Psoas muscle (tissue), 8 donors: Measurements from ENCODE around the gene HOXA1. TPM values are rescaled to one million over a fixed set of nuclear protein-coding genes. Genes with fewer than 3 reads are reported as not detected.

Experiments used
- ATAC-seq, 4 donors: fragments of 200-7000 bp; cut with Tn5 transposase; one replicate each; pipeline ENCODE4 v1.9.1; 2020; ENCODE audit warnings: moderate library complexity in 3 of 4, mild to moderate bottlenecking in 2 of 4
- DNase-seq, 2 donors: peaks; one replicate each; pipeline ENCODE4 v3.0.0-alpha.2; 2020
- H3K27ac ChIP-seq: fragments of 200-600 bp; one replicate; pipeline ENCODE4 v1.8.0; 2022
- H3K27me3 ChIP-seq, 3 donors: fragments of 200-600 bp in 1 of 3; one replicate each; pipeline versions ENCODE4 v1.6.1 to v1.8.0; 2013 to 2022; ENCODE audit warnings: low read length in 2 of 3, mild to moderate bottlenecking in 2 of 3, moderate library complexity in 1 of 3; ENCODE audit not compliant: insufficient read depth in 3 of 3
- H3K36me3 ChIP-seq, 2 donors: fragments of 200-600 bp in 1 of 2; one replicate each; pipeline versions ENCODE4 v1.6.1 to v1.8.0; 2013 to 2022; ENCODE audit warnings: low read depth in 1 of 2, mild to moderate bottlenecking in 1 of 2, moderate library complexity in 1 of 2; ENCODE audit not compliant: insufficient read depth in 1 of 2
- H3K4me1 ChIP-seq: fragments of 200-600 bp; one replicate; pipeline ENCODE4 v1.8.0; 2022
- H3K4me3 ChIP-seq: fragments of 200-600 bp; one replicate; pipeline ENCODE4 v1.8.0; 2022; ENCODE audit warnings: mild to moderate bottlenecking
- H3K9me3 ChIP-seq: fragments of 200-600 bp; one replicate; pipeline ENCODE4 v1.8.0; 2022
- WGBS, 3 donors: extraction: QIAGEN DNeasy Blood & Tissue Kit; methylation state at CpG; one replicate each; pipeline versions ENCODE4 v1.1.6 to v1.1.7; 2013; 5-methylcytosine and 5-hydroxymethylcytosine counted together
- intact Hi-C, 2 donors: fragments of 100-400 bp; cut with DNase I; formaldehyde crosslinking; loops; one replicate each; pipeline versions ENCODE4 v1.11.0 to v1.14.2; 2022
- polyA plus RNA-seq, 3 donors: library from polyadenylated mRNA; stranded (reverse); fragments of 200-250 nt; gene quantifications; one replicate each; pipeline ENCODE4 v1.2.3, GENCODE V29; 2013
- total RNA-seq, 4 donors: library from RNA; stranded (reverse); fragmentation: NEBNext Ultra II Directional in 2 of 4; extraction: Animal tissue kit (Norgen Biotek cat#: 25700) in 2 of 4; gene quantifications; one replicate each; pipeline versions ENCODE4 v1.2.1 to v1.2.4, GENCODE V29; 2021 to 2023
- TF ChIP-seq, protein P1 (sequence below): fragments of 200-600 bp; IDR thresholded peaks from one replicate; pipeline ENCODE4 v1.8.0; 2022; ENCODE audit warnings: antibody characterized with exemption
- donor health status: healthy with polysubstance abuse.
- donor health status: DM: no; HTN: no; CAD: no; lungs with moderate emphysema.
- donor health status: Bipolar disorder and iron deficiency.
- donor health status: healthy.
- donor health status: DM: yes; HTN: yes; CAD: no.
- donor health status: DM: no; HTN: no; CAD: no.
- donor health status: DM: no; HTN: no; CAD: no.
- donor health status: DM: yes; HTN: yes; CAD: no.

The HOXA1 gene
- total and polyA plus RNA-seq, 7 donors, result 0.03 to 0.22 (median 0.21) TPM; not detected in 2

DNA sequence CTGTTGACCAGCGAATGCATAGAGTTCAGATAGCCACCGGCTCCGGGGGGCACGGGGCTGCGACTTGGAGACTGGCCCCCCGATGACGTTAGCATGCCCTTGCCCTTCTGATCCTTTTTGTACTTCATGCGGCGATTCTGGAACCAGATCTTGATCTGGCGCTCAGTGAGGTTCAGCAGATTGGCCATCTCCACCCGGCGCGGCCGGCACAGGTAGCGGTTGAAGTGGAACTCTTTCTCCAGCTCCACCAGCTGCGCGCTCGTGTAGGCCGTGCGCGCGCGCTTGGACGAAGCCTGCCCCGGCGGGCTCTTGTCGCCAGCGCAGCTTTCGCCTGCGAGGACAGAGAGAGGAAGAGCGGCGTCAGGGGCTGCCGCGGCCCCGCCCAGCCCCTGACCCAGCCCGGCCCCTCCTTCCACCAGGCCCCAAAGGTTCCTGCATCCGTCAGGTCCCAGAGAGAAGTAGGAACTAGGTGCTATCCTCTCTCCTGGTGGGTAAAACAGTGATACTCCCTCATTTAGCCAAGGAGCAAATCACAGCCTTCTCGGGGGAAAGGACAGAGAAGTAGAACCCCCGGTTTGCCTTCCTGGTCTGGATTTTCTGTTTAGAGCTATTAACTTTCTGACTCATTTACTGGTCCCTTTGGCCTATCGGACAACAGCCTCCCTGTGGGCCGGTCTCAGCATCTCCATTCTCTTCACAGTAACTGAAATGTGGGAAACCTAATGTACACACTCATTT lies 12.8 kb upstream of the HOXA1 start:
- peaks cover 48% of the 10 kb centered on the region for H3K4me1 ChIP-seq
- 69 to 75% (median 69%) methylated on average over 40 to 41 of the region's 41 CpGs for WGBS, 3 donors
- intact Hi-C loops, result no loop called here
- TF ChIP-seq, protein P1, sequence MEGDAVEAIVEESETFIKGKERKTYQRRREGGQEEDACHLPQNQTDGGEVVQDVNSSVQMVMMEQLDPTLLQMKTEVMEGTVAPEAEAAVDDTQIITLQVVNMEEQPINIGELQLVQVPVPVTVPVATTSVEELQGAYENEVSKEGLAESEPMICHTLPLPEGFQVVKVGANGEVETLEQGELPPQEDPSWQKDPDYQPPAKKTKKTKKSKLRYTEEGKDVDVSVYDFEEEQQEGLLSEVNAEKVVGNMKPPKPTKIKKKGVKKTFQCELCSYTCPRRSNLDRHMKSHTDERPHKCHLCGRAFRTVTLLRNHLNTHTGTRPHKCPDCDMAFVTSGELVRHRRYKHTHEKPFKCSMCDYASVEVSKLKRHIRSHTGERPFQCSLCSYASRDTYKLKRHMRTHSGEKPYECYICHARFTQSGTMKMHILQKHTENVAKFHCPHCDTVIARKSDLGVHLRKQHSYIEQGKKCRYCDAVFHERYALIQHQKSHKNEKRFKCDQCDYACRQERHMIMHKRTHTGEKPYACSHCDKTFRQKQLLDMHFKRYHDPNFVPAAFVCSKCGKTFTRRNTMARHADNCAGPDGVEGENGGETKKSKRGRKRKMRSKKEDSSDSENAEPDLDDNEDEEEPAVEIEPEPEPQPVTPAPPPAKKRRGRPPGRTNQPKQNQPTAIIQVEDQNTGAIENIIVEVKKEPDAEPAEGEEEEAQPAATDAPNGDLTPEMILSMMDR, result no peak
- no peaks in the 10 kb centered on the region for H3K9me3 ChIP-seq
- H3K4me3 ChIP-seq, result peak overlapping the region; percentile 70
- peak in 1 of 4 donors; percentile 69 for ATAC-seq
- H3K27me3 ChIP-seq, result no peaks in the 10 kb centered on the region
- H3K36me3 ChIP-seq, result no peaks in the 10 kb centered on the region
- H3K27ac ChIP-seq, result peak overlapping the region; percentile 70
- peak; percentile 74 to 80 for DNase-seq

DNA sequence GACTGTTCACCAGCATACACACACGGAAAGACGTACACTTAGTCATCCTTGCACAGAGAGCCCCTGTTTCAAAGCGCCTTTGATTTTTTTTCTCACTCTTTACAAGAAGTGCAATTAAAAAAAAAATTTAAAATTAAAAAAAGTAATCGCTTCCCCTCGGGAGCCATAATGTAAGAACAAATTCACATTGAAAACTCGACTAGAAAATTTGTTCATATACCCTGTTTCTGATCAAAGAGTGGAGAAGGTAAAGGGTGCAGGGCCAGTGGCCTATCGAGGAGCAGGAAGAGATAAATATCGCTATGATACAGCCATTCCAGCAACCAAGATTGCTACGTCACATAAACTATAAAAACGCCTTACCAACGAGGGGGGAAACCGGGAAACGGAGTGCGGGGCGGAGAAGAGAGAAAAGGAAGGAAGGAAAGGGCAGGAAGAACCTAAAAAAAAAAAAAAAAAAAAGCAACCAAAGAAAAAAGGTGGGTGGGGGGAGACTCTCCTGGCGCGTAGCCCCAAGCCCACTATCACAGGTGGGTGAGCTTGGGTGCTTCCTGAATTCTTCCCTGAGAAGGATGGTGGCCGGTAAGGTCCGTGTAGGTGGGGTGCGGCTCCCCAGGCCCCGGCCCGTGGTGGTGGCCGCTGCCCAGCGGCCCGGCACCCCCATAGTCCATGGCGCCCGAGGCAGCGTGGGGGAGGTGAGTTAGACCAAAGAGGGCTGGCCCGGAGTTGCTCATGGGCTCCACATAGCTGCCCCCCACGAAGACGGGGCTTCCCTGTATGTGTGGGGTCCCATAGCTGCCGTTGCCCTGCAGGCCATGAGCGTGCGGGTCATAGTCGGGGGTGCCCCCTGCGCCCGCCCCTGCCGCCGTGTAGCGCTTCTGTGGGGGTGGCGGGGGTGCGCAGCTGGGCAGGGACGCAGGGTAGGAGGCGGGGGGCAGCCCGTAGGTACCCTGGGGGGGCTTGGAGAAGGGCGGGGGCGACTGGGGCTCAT lies 11.9 kb upstream of the HOXA1 start:
- intact Hi-C loops, result no loop called here
- Histone ChIP-seq H3K27me3 (no peaks in the 10 kb centered on the region), H3K9me3 (no peaks in the 10 kb centered on the region), H3K27ac (peak overlapping the region; percentile 70), H3K4me3 (peak overlapping the region; percentile 70), H3K36me3 (no peaks in the 10 kb centered on the region), H3K4me1 (peaks cover 43% of the 10 kb centered on the region)
- 70 to 77% (median 71%) methylated on average over 45 to 47 of the region's 47 CpGs for WGBS, 3 donors
- DNase-seq (no peak), ATAC-seq (peak in 1 of 4 donors; percentile 14)
- TF ChIP-seq, protein P1, result no peak

DNA sequence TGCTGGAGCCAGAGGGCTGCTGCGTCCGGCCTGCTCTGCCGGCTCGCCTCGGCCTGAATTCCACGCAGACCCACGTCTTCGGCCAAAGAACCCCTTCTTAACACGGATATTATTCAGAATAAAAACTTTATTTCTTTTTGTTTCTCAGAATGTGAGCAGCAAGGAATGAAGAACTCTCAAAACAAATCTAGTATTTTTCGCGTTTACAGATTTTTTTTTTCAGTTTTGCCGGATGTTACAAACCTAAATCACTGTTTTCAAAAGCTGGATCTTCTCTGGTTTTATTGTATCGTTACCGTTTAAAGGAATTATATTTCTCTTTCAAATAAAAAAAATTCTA lies 11.1 kb upstream of the HOXA1 start:
- no peaks in the 10 kb centered on the region for H3K27me3 ChIP-seq
- peak overlapping the region; percentile 70 for H3K27ac ChIP-seq
- ATAC-seq, result no peak
- DNase-seq, result no peak
- intact Hi-C loops, result no loop called here
- H3K36me3 ChIP-seq, result no peaks in the 10 kb centered on the region
- peaks cover 34% of the 10 kb centered on the region for H3K4me1 ChIP-seq
- WGBS, 3 donors, result 22 to 37% (median 27%) methylated on average over 14 of the region's 14 CpGs
- TF ChIP-seq, protein P1, result no peak
- no peaks in the 10 kb centered on the region for H3K9me3 ChIP-seq
- H3K4me3 ChIP-seq, result peak overlapping the region; percentile 70

DNA sequence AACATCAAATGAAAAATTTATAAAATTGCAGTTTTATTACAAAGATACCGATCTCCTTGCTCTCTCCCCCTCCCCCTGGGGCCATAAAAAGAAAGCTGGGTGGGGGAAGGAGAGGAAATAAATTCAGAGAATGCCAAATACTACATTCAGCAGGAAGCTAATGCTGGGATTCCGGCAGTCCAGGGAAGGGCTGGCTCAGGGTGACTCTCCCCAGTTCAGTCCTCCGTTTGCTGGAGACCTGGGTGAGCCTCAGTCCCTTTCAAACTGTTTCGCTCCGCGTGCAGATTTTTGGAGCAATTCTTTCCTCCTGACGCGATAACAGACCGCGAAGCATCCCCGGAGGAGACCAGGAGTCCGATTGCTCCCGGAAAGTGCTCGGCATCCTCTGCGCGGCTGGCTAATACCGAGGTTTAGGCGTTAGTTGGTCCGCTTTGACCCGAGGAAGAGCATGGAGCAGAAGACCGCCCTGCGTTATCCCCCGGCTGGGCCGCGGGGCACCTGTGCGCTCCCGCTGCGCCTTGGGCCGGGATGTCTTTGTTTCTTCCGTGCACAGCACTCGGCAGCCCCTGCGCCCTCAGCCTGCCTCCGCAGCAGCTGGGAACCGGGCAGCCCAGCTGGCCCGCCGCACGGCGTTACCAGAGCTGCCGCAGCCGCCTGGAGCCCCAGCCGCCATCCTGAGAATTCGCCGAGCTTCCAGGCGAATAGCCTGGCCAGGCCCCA lies 10.5 kb upstream of the HOXA1 start:
- peaks cover 29% of the 10 kb centered on the region for H3K4me1 ChIP-seq
- ATAC-seq (peak in 3 of 4 donors; percentile 70 to 77 (median 73)), DNase-seq (peak in 1 of 2 donors; percentile 67)
- TF ChIP-seq, protein P1, result no peak
- peak overlapping the region; percentile 70 for H3K4me3 ChIP-seq
- H3K27ac ChIP-seq, result peak overlapping the region; percentile 70
- WGBS, 3 donors, result 7 to 12% (median 10%) methylated on average over 42 to 44 of the region's 44 CpGs
- no peaks in the 10 kb centered on the region for H3K36me3 ChIP-seq
- intact Hi-C loops, result no loop called here
- no peaks in the 10 kb centered on the region for H3K27me3 ChIP-seq
- H3K9me3 ChIP-seq, result no peaks in the 10 kb centered on the region
